ENCODE measurements around the gene ACP7. TPM values are rescaled to one million over a fixed set of nuclear protein-coding genes. Genes with fewer than 3 reads are reported as not detected.
"Not testable (repeated sequence)": the region's sequence is repeated elsewhere in the genome, so short reads cannot be mapped to it uniquely, and the experiment has no call there.

ACP7 gene
- total RNA-seq, 1 donor from 2014 or later: 0.33 TPM

DNA sequence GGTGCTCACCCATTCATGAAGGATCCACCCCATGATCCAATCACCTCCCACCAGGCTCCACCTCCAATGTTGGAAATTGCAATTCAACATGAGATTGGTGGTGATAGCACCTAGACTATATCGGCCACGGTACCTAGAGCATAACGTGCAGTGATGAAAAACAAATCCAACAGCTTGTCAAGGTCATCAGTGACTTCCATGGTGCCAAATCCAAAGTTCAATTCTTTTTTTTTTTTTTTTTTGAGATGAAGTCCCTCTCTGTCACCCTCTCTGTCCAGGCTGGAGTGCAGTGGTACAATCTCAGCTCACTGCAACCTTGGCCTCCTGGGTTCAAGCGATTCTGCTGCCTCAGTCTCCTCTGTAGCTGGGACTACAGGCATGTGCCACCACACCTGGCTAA is 17.1 kb upstream of the ACP7 start:
- no peaks in the 10 kb centered on the region for H3K36me3 ChIP-seq (ENCODE audit: control insufficient read depth, insufficient read depth, low read length)
- H3K4me3 ChIP-seq (ENCODE audit: low read depth, low read length): no peak overlapping the region
- TF ChIP-seq, protein P1, sequence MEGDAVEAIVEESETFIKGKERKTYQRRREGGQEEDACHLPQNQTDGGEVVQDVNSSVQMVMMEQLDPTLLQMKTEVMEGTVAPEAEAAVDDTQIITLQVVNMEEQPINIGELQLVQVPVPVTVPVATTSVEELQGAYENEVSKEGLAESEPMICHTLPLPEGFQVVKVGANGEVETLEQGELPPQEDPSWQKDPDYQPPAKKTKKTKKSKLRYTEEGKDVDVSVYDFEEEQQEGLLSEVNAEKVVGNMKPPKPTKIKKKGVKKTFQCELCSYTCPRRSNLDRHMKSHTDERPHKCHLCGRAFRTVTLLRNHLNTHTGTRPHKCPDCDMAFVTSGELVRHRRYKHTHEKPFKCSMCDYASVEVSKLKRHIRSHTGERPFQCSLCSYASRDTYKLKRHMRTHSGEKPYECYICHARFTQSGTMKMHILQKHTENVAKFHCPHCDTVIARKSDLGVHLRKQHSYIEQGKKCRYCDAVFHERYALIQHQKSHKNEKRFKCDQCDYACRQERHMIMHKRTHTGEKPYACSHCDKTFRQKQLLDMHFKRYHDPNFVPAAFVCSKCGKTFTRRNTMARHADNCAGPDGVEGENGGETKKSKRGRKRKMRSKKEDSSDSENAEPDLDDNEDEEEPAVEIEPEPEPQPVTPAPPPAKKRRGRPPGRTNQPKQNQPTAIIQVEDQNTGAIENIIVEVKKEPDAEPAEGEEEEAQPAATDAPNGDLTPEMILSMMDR (IDR thresholded peaks at IDR 0.05; ENCODE audit: insufficient read depth, low read length, poor library complexity, severe bottlenecking): no peak
- no peak for DNase-seq (ENCODE audit: low read depth)
- H3K27me3 ChIP-seq (ENCODE audit: control insufficient read depth, insufficient read depth, low read length): no peaks in the 10 kb centered on the region

DNA sequence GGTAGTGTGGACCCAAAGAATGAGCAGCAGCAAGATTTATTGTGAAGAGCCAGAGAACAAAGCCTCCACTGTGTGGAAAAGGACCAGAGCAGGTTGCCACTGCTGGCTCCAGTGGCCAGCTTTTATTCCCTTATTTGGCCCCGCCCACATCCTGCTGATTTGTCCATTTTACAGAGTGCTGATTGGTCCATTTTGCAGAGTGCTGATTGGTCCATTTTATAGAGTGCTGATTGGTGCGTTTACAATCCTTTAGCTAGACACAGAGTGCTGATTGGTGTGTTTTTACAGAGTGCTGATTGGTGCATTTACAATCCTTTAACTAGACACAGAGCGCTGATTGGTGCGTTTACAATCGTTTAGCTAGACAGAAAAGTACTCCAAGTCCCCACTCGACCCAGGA is 15.9 kb upstream of the ACP7 start:
- not testable (repeated sequence) for DNase-seq (ENCODE audit: low read depth); H3K4me3 ChIP-seq (ENCODE audit: low read depth, low read length); H3K27me3 ChIP-seq (ENCODE audit: control insufficient read depth, insufficient read depth, low read length); H3K36me3 ChIP-seq (ENCODE audit: control insufficient read depth, insufficient read depth, low read length)

DNA sequence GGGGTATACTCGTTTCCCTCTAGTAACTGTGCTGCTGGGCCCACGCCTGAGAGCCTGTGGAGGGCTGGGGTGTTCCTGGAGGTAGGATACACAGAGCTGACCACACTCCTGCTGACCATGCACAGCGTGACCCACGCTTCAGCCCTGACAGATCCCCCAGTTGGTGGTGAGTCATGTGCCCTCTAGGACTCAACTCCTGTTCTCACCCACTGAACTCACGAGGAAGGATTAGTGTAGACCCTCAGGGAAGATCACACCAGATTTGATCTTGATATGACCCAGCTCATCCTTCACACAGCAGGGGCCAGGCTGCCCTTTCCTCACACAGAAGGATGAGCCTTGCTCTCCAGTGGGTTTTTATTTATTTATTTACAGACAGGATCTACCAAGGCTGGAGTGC is 13.3 kb upstream of the ACP7 start:
- Histone ChIP-seq H3K4me3 (ENCODE audit: low read depth, low read length) (no peak overlapping the region), H3K36me3 (ENCODE audit: control insufficient read depth, insufficient read depth, low read length) (no peaks in the 10 kb centered on the region), H3K27me3 (ENCODE audit: control insufficient read depth, insufficient read depth, low read length) (no peaks in the 10 kb centered on the region)
- TF ChIP-seq, protein P1 (IDR thresholded peaks at IDR 0.05; ENCODE audit: insufficient read depth, low read length, poor library complexity, severe bottlenecking): no peak
- no peak for DNase-seq (ENCODE audit: low read depth)

DNA sequence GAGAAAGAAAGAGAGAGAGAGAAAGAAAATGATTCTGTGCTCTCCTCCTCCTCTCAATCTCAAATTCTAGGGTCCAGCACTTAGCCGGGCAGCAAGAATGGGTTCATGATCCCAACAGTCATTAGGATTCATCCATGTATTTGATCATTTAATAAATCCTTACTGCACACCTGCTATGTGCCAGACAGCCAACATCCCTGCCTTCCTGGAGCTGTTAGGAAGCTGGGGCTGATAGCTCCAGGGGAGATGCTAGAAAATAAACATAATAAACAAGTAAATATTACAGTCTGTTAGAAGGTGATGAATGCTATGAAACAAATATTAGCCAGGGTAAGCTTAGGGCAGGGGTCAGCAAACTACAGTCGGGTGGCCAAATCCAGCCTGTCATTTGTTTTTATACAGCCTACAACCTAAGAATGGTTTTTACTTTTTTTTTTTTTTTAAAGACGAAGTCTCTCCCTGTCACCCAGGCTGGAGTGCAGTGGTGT is 9.9 kb upstream of the ACP7 start:
- TF ChIP-seq, protein P1 (IDR thresholded peaks at IDR 0.05; ENCODE audit: insufficient read depth, low read length, poor library complexity, severe bottlenecking): no peak
- Histone ChIP-seq H3K36me3 (ENCODE audit: control insufficient read depth, insufficient read depth, low read length) (no peaks in the 10 kb centered on the region), H3K27me3 (ENCODE audit: control insufficient read depth, insufficient read depth, low read length) (no peaks in the 10 kb centered on the region), H3K4me3 (ENCODE audit: low read depth, low read length) (no peak overlapping the region)
- DNase-seq (ENCODE audit: low read depth): no peak

DNA sequence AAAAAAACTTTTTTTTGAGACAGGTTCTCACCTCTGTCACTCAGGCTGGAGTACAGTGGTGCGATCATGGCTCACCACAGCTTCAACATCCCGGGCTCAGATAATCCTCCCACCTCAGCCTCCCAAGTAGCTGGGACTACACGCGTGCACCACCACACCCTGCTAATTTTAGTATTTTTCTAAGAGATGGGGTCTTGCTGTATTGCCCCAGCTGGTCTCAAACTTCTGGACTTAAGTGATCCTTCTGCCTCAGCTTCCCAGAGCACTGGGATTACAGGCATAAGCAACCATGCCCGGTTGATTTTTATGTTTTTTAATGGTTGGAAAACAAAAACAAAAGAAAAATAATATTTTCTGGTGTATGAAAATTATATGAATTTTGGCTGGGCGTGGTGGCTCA is 9.2 kb upstream of the ACP7 start:
- H3K4me3 ChIP-seq (ENCODE audit: low read depth, low read length): no peak overlapping the region
- DNase-seq (ENCODE audit: low read depth): no peak
- no peaks in the 10 kb centered on the region for H3K36me3 ChIP-seq (ENCODE audit: control insufficient read depth, insufficient read depth, low read length)
- no peaks in the 10 kb centered on the region for H3K27me3 ChIP-seq (ENCODE audit: control insufficient read depth, insufficient read depth, low read length)
- TF ChIP-seq, protein P1 (IDR thresholded peaks at IDR 0.05; ENCODE audit: insufficient read depth, low read length, poor library complexity, severe bottlenecking): no peak

DNA sequence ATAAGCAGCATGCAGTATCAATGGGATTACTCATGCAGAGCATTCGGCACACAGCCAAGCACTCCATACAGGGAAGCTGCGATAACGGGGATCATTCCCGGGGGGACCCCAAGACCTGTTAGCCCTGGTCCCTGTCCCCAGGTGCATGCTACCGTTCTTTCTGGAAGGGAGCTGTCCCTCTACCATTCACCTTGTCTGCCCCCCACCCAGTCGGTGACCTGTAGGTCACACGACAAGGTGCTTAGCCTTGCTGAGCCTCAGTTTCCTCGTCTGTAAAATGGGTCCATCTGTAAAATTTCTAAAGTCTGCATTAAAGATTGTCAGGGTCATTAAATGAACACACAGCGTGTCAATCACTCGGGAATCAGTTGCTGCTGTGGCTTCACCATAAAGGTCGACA is 6.8 kb upstream of the ACP7 start:
- H3K4me3 ChIP-seq (ENCODE audit: low read depth, low read length): no peak overlapping the region
- TF ChIP-seq, protein P1 (IDR thresholded peaks at IDR 0.05; ENCODE audit: insufficient read depth, low read length, poor library complexity, severe bottlenecking): no peak
- H3K36me3 ChIP-seq (ENCODE audit: control insufficient read depth, insufficient read depth, low read length): no peaks in the 10 kb centered on the region
- no peak for DNase-seq (ENCODE audit: low read depth)
- H3K27me3 ChIP-seq (ENCODE audit: control insufficient read depth, insufficient read depth, low read length): no peaks in the 10 kb centered on the region

All from kidney epithelial cell (primary cell).